ENCODE measurements around the gene FLNA. TPM values are rescaled to one million over a fixed set of nuclear protein-coding genes. Genes with fewer than 3 reads are reported as not detected.

Gene FLNA
- total RNA-seq, 2 experiments from 2014 or later, result 1,012 to 1,022 TPM

DNA sequence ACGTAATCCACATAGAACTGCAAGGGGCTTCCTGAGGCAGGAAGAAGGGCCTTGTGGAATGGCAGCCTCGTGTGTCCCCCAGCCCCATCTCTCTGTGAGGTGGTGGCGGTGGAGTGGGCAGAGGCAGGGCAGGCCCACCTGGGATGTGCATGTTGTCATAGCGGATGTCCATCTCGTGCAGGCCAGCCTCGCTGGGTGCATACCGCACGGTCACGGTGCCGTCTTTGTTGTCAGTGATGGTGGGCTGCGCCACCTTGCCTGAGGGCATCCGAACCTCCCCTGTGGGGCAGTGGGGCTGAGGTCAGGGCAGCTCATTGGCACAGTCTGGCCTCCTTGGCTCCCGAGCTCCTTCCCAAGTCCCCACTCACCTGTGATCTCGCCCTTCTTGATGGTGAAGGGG, 20.4 kb downstream of the FLNA start:
- Histone ChIP-seq H3K27me3 (ENCODE audit: control insufficient read depth in 1 of 2, insufficient read depth in 2 of 2, low read length in 2 of 2) (no peaks in the 10 kb centered on the region), H3K27ac (ENCODE audit: low read depth in 1 of 2, low read length in 2 of 2) (peak overlapping the region in 1 of 2 donors; percentile 16), H3K36me3 (ENCODE audit: insufficient read depth, low read length) (peaks cover 100% of the 10 kb centered on the region), H3K4me1 (ENCODE audit: insufficient read depth, low read length) (peaks cover 100% of the 10 kb centered on the region), H3K4me3 (ENCODE audit: low read length) (no peak overlapping the region), H3K9me3 (ENCODE audit: control insufficient read depth in 1 of 2, insufficient read depth in 1 of 2, low read length in 2 of 2) (peaks cover 0 to 4% of the 10 kb centered on the region in 2 experiments)
- peaks cover 73% of the 10 kb centered on the region for H3K36me3 Mint-ChIP-seq (ENCODE audit: low read depth)
- POLR2A ChIA-PET, result interaction anchor here (1.0 kb wide), 1 partner anchor 17 kb away, joined by 3 read pairs; no protein-coding TSS in a partner anchor
- H3K27ac Mint-ChIP-seq, result no peak overlapping the region
- TF ChIP-seq, protein P1, sequence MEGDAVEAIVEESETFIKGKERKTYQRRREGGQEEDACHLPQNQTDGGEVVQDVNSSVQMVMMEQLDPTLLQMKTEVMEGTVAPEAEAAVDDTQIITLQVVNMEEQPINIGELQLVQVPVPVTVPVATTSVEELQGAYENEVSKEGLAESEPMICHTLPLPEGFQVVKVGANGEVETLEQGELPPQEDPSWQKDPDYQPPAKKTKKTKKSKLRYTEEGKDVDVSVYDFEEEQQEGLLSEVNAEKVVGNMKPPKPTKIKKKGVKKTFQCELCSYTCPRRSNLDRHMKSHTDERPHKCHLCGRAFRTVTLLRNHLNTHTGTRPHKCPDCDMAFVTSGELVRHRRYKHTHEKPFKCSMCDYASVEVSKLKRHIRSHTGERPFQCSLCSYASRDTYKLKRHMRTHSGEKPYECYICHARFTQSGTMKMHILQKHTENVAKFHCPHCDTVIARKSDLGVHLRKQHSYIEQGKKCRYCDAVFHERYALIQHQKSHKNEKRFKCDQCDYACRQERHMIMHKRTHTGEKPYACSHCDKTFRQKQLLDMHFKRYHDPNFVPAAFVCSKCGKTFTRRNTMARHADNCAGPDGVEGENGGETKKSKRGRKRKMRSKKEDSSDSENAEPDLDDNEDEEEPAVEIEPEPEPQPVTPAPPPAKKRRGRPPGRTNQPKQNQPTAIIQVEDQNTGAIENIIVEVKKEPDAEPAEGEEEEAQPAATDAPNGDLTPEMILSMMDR (IDR thresholded peaks at IDR 0.05), result no peak
- no peak overlapping the region for H3K4me3 Mint-ChIP-seq
- DNase-seq, result peak in 1 of 14 experiments; percentile 4
- CTCF ChIA-PET, result no interaction called here
- H3K4me1 Mint-ChIP-seq (ENCODE audit: low read depth), result peaks cover 14% of the 10 kb centered on the region
- no peaks in the 10 kb centered on the region for H3K27me3 Mint-ChIP-seq
- ATAC-seq (ENCODE audit: poor library complexity), result no peak
- intact Hi-C loops (cut with DNase I, micrococcal nuclease), result no loop called here
- no peaks in the 10 kb centered on the region for H3K9me3 Mint-ChIP-seq

DNA sequence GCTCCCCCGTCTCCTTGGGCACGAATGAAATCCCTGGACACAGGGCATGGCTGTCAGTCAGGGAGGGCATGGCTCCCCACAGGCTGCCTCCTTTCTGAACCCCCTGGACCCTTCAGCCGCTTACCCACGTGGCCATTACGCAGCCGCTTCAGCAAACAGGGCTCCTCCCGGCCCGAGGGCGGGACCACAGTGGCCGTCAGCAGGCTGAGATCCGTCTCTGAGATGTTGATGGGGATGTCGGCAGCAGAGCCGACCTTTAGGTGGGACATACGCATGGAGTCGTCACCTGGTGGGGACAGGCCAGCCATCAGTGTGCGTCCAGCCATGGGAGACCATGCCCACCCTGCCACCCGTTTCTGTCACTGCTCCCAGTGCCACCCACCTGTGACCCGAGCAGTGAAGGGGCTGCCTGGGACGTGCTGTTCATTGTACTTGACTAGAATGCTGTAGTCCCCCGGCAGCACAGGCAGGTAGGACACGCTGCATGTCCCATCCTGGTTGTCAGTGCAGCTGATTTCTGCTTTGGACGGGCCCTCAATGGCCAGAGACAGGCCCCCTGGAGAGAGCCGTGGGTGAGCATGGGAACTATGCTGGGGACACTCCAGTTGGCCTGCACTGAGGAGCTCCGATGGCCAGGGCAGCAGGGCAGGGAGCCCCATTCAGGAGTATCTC, 21.1 kb downstream of the FLNA start:
- Histone ChIP-seq H3K27ac (ENCODE audit: low read depth in 1 of 2, low read length in 2 of 2) (no peak overlapping the region), H3K36me3 (ENCODE audit: insufficient read depth, low read length) (peaks cover 99% of the 10 kb centered on the region), H3K9me3 (ENCODE audit: control insufficient read depth in 1 of 2, insufficient read depth in 1 of 2, low read length in 2 of 2) (peaks cover 0 to 4% of the 10 kb centered on the region in 2 experiments), H3K4me1 (ENCODE audit: insufficient read depth, low read length) (peaks cover 100% of the 10 kb centered on the region), H3K27me3 (ENCODE audit: control insufficient read depth in 1 of 2, insufficient read depth in 2 of 2, low read length in 2 of 2) (no peaks in the 10 kb centered on the region), H3K4me3 (ENCODE audit: low read length) (no peak overlapping the region)
- POLR2A ChIA-PET, result interaction anchor here (1.0 kb wide), 1 partner anchor 17 kb away, joined by 3 read pairs; no protein-coding TSS in a partner anchor
- H3K4me3 Mint-ChIP-seq, result no peak overlapping the region
- no peak overlapping the region for H3K27ac Mint-ChIP-seq
- intact Hi-C loops (cut with DNase I, micrococcal nuclease), result no loop called here
- H3K27me3 Mint-ChIP-seq, result no peaks in the 10 kb centered on the region
- H3K36me3 Mint-ChIP-seq (ENCODE audit: low read depth), result peaks cover 68% of the 10 kb centered on the region
- CTCF ChIA-PET, result no interaction called here
- no peaks in the 10 kb centered on the region for H3K9me3 Mint-ChIP-seq
- DNase-seq, result peak in 1 of 14 experiments; percentile 2
- TF ChIP-seq, protein P1 (IDR thresholded peaks at IDR 0.05), result no peak
- no peak for ATAC-seq (ENCODE audit: poor library complexity)
- H3K4me1 Mint-ChIP-seq (ENCODE audit: low read depth), result peaks cover 16% of the 10 kb centered on the region

DNA sequence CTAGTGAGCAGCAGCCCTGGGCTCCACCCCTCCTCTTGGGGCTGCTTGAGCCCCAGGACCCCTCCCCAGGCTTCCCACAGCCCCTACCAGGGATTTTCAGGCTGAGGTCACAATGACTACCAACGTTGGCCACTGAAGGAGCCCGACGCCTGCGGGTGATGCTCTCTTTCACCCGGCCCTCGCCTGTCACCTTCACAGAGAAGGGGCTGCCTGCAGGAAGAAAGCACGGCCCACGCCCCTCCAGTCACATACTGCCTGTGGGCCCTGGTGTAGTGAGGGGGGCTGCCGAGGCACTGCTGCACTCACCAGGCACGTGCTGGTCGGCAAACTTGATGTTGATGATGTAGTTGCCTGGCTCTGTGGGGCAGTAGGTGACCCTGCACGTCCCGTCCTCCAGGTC, 22.0 kb downstream of the FLNA start:
- H3K4me1 Mint-ChIP-seq (ENCODE audit: low read depth), result peaks cover 21% of the 10 kb centered on the region
- ChIA-PET POLR2A (no interaction called here), CTCF (no interaction called here)
- Histone ChIP-seq H3K36me3 (ENCODE audit: insufficient read depth, low read length) (peaks cover 94% of the 10 kb centered on the region), H3K9me3 (ENCODE audit: control insufficient read depth in 1 of 2, insufficient read depth in 1 of 2, low read length in 2 of 2) (peaks cover 0 to 4% of the 10 kb centered on the region in 2 experiments), H3K27ac (ENCODE audit: low read depth in 1 of 2, low read length in 2 of 2) (peak overlapping the region; percentile 15 to 53), H3K4me1 (ENCODE audit: insufficient read depth, low read length) (peaks cover 99% of the 10 kb centered on the region), H3K4me3 (ENCODE audit: low read length) (no peak overlapping the region), H3K27me3 (ENCODE audit: control insufficient read depth in 1 of 2, insufficient read depth in 2 of 2, low read length in 2 of 2) (no peaks in the 10 kb centered on the region)
- H3K4me3 Mint-ChIP-seq, result no peak overlapping the region
- H3K9me3 Mint-ChIP-seq, result no peaks in the 10 kb centered on the region
- H3K27ac Mint-ChIP-seq, result no peak overlapping the region
- H3K27me3 Mint-ChIP-seq, result no peaks in the 10 kb centered on the region
- TF ChIP-seq, protein P1 (IDR thresholded peaks at IDR 0.05), result no peak
- DNase-seq, result peak in 1 of 14 experiments; percentile 0
- no peak for ATAC-seq (ENCODE audit: poor library complexity)
- intact Hi-C loops (cut with DNase I, micrococcal nuclease), result no loop called here
- H3K36me3 Mint-ChIP-seq (ENCODE audit: low read depth), result peaks cover 66% of the 10 kb centered on the region

Measured in CD4-positive, alpha-beta T cell (primary cell).